Osteoblast (primary cell): ENCODE results near the gene MTERF1. TPM values are rescaled to one million over a fixed set of nuclear protein-coding genes. Genes with fewer than 3 reads are reported as not detected.

Experiments
- DNase-seq: peaks from one replicate; pipeline ENCODE4 v3.0.0; 2011; ENCODE audit warnings: low spot score, mixed read lengths; ENCODE audit not compliant: insufficient read length; ENCODE audit errors: missing footprints
- H2AFZ ChIP-seq: 2 replicates; pipeline ENCODE4 v1.6.0; 2011; ENCODE audit warnings: mild to moderate bottlenecking, low read length
- H3K27ac ChIP-seq: 2 replicates; pipeline ENCODE4 v1.5.1; 2011; ENCODE audit warnings: mild to moderate bottlenecking, low read depth, low read length, moderate library complexity
- H3K27me3 ChIP-seq: 2 replicates; pipeline ENCODE4 v1.6.0; 2012; ENCODE audit warnings: mild to moderate bottlenecking, control low read depth, inconsistent platforms, low read length, moderate library complexity; ENCODE audit not compliant: insufficient read depth
- H3K36me3 ChIP-seq: 2 replicates; pipeline ENCODE4 v1.5.1; 2011; ENCODE audit warnings: mild to moderate bottlenecking, low read length, control low read depth, moderate library complexity; ENCODE audit not compliant: insufficient read depth
- H3K4me1 ChIP-seq: 2 replicates; pipeline ENCODE4 v1.5.1; 2011; ENCODE audit warnings: mild to moderate bottlenecking, low read length, control low read depth, moderate library complexity; ENCODE audit not compliant: insufficient read depth
- H3K4me2 ChIP-seq: 2 replicates; pipeline ENCODE4 v1.6.0; 2011; ENCODE audit warnings: mild to moderate bottlenecking, low read length; ENCODE audit not compliant: insufficient read depth
- H3K4me3 ChIP-seq: fragments of 200-600 bp; sonication (generic); 3 replicates; pipeline ENCODE4 v1.5.1; 2012; ENCODE audit warnings: mild to moderate bottlenecking, low read length, inconsistent platforms; ENCODE audit not compliant: insufficient read depth
- H3K79me2 ChIP-seq: 2 replicates; pipeline ENCODE4 v1.6.0; 2012; ENCODE audit warnings: mild to moderate bottlenecking, low read length, control low read depth, inconsistent platforms; ENCODE audit not compliant: insufficient read depth
- H3K9me3 ChIP-seq: 2 replicates; pipeline ENCODE4 v1.5.1; 2011; ENCODE audit warnings: low read depth, low read length, control low read depth
- H4K20me1 ChIP-seq: 2 replicates; pipeline ENCODE4 v1.6.0; 2012; ENCODE audit warnings: mild to moderate bottlenecking, low read length, control low read depth; ENCODE audit not compliant: insufficient read depth
- CTCF ChIP-seq: IDR thresholded peaks from 2 replicates; pipeline ENCODE4 v1.5.1; 2011; ENCODE audit warnings: mild to moderate bottlenecking, low read depth, low read length, moderate library complexity; ENCODE audit errors: extremely low read depth
- total RNA-seq: library from RNA; depleted of rRNA; stranded (reverse); fragments of >200 nt; gene quantifications from 2 replicates; pipeline ENCODE4 v1.2.3, GENCODE V29; 2012

Gene MTERF1
- total RNA-seq, 1 donor, result 13.0 TPM

GRCh38 chr7:91913612-91914011 lies 33.1 kb upstream of the MTERF1 start:
- Histone ChIP-seq H3K4me2 (peak overlapping the region; percentile 86), H3K9me3 (no peaks in the 10 kb centered on the region), H3K4me3 (peak overlapping the region; percentile 52), H3K36me3 (no peaks in the 10 kb centered on the region), H3K27ac (peak overlapping the region; percentile 82), H2AFZ (peak overlapping the region; percentile 49), H3K27me3 (no peaks in the 10 kb centered on the region), H4K20me1 (no peaks in the 10 kb centered on the region), H3K79me2 (no peaks in the 10 kb centered on the region), H3K4me1 (peaks cover 39% of the 10 kb centered on the region)
- no peak for TF ChIP-seq CTCF
- peak; percentile 84 for DNase-seq

- Histone ChIP-seq H3K27ac (no peak overlapping the region), H3K79me2 (no peaks in the 10 kb centered on the region), H3K4me3 (no peak overlapping the region), H3K9me3 (no peaks in the 10 kb centered on the region), H3K36me3 (no peaks in the 10 kb centered on the region), H2AFZ (peak overlapping the region; percentile 1), H3K27me3 (no peaks in the 10 kb centered on the region), H3K4me1 (peaks cover 39% of the 10 kb centered on the region), H3K4me2 (peak overlapping the region; percentile 86), H4K20me1 (no peaks in the 10 kb centered on the region)
- no peak for TF ChIP-seq CTCF
- DNase-seq, result no peak
Measured at GRCh38 chr7:91912494-91912893, 32.0 kb upstream of the MTERF1 start.

- no peak for DNase-seq
- H3K79me2 ChIP-seq, result no peaks in the 10 kb centered on the region
Measured at GRCh38 chr7:91911121-91911520, 30.6 kb upstream of the MTERF1 start.

GRCh38 chr7:91910171-91910570 lies 29.7 kb upstream of the MTERF1 start:
- Histone ChIP-seq H3K27ac (no peak overlapping the region), H3K79me2 (no peaks in the 10 kb centered on the region), H2AFZ (no peak overlapping the region), H4K20me1 (no peaks in the 10 kb centered on the region), H3K4me2 (no peak overlapping the region), H3K36me3 (no peaks in the 10 kb centered on the region), H3K27me3 (no peaks in the 10 kb centered on the region), H3K4me1 (peaks cover 32% of the 10 kb centered on the region), H3K4me3 (no peak overlapping the region), H3K9me3 (no peaks in the 10 kb centered on the region)
- no peak for DNase-seq
- no peak for TF ChIP-seq CTCF

More at GRCh38 chr7:91911121-91911520, 30.6 kb upstream of the MTERF1 start:
- Histone ChIP-seq H3K9me3 (no peaks in the 10 kb centered on the region), H3K4me1 (peaks cover 39% of the 10 kb centered on the region), H3K27ac (no peak overlapping the region), H3K4me3 (no peak overlapping the region), H4K20me1 (no peaks in the 10 kb centered on the region), H2AFZ (no peak overlapping the region), H3K36me3 (no peaks in the 10 kb centered on the region), H3K4me2 (no peak overlapping the region), H3K27me3 (no peaks in the 10 kb centered on the region)
- no peak for TF ChIP-seq CTCF
